GM12878 (cell line): Measurements from ENCODE around the gene DDHD1. TPM values are rescaled to one million over a fixed set of nuclear protein-coding genes. Genes with fewer than 3 reads are reported as not detected.

Experiments
- ATAC-seq: fragments of 200-7000 bp; cut with Tn5 transposase; 3 replicates; pipeline ENCODE4 v1.9.1; 2020; ENCODE audit warnings: mild to moderate bottlenecking, moderate library complexity
- BruUV-seq: library from RNA; stranded (reverse); fragments of 400-500 nt; replicated peaks from 2 replicates; lab custom pipeline; 2021; lab: Mats Ljungman, UMichigan
- CTCF ChIA-PET: fragments of 300-600 bp; sonication (Branson Sonifier 250); formaldehyde crosslinking; extraction: SDS; loops from one replicate; lab custom pipeline; 2021; ENCODE audit warnings: inconsistent platforms; lab: Yijun Ruan, JAX
- POLR2A ChIA-PET: fragments of 350-600 bp; formaldehyde crosslinking; extraction: SDS; loops from one replicate; lab custom pipeline; 2021; ENCODE audit warnings: inconsistent platforms; lab: Charles Lee
- RAD21 ChIA-PET: fragments of 300-600 bp; sonication (Branson Sonifier 250); formaldehyde crosslinking; loops from one replicate; lab custom pipeline; 2023; ENCODE audit warnings: antibody characterized with exemption; ENCODE audit not compliant: unreplicated experiment; lab: Charles Lee
- SMC1A ChIA-PET: fragments of 300-600 bp; sonication (Branson Sonifier 250); formaldehyde crosslinking; loops from one replicate; lab custom pipeline; 2023; ENCODE audit not compliant: unreplicated experiment, uncharacterized antibody; lab: Charles Lee
- DNase-seq: peaks from one replicate; pipeline ENCODE4 v3.0.0-alpha.2; 2011; ENCODE audit warnings: low read depth, low spot score
- FAIRE-seq: peaks from 3 replicates; lab custom pipeline; 2011; peaks lifted over from hg19 to GRCh38; lab: Jason Lieb, UNC
- H2AFZ ChIP-seq: 2 replicates; pipeline ENCODE4 v1.6.0; 2011; ENCODE audit warnings: low read depth, low read length, control low read depth; ENCODE audit not compliant: control insufficient read depth
- H3K27ac ChIP-seq: 2 replicates; pipeline ENCODE4 v1.5.1; 2011; ENCODE audit warnings: control low read depth; ENCODE audit not compliant: control insufficient read depth, insufficient read depth
- H3K27me3 ChIP-seq, 2 experiments: replicated peaks in 1 of 2; 2 replicates each; pipeline versions ENCODE4 v1.6.0 to v1.6.1; 2011; ENCODE audit warnings: low read length in 1 of 2; ENCODE audit not compliant: control insufficient read depth in 2 of 2, insufficient read depth in 2 of 2
- H3K36me3 ChIP-seq, 2 experiments: 2 replicates each; pipeline ENCODE4 v1.5.1; 2011; ENCODE audit warnings: low read length in 1 of 2; ENCODE audit not compliant: control insufficient read depth in 2 of 2, insufficient read depth in 2 of 2
- H3K4me1 ChIP-seq: 2 replicates; pipeline ENCODE4 v1.6.1; 2011; ENCODE audit warnings: mild to moderate bottlenecking, low read length, moderate library complexity, mixed read lengths; ENCODE audit not compliant: control insufficient read depth, insufficient read depth
- H3K4me2 ChIP-seq: 2 replicates; pipeline ENCODE4 v1.6.0; 2011; ENCODE audit warnings: control low read depth; ENCODE audit not compliant: control insufficient read depth, insufficient read depth
- H3K4me3 ChIP-seq: fragments of 200-600 bp; sonication (generic); 2 replicates; pipeline ENCODE4 v1.5.1; 2016
- H3K79me2 ChIP-seq: 2 replicates; pipeline ENCODE4 v1.6.0; 2011; ENCODE audit warnings: low read length; ENCODE audit not compliant: control insufficient read depth, insufficient read depth
- H3K9ac ChIP-seq: 2 replicates; pipeline ENCODE4 v1.8.0; 2011; ENCODE audit warnings: low read length, control low read depth, mixed read lengths; ENCODE audit not compliant: control insufficient read depth, insufficient read depth
- H3K9me3 ChIP-seq: replicated peaks from 3 replicates; pipeline ENCODE4 v1.5.1; 2011; ENCODE audit warnings: mild to moderate bottlenecking, low read length; ENCODE audit not compliant: control insufficient read depth, insufficient read depth
- H4K20me1 ChIP-seq: 2 replicates; pipeline ENCODE4 v1.6.0; 2011; ENCODE audit not compliant: control insufficient read depth, insufficient read depth
- BCLAF1 ChIP-seq: fragments of 450-650 bp; IDR thresholded peaks from 2 replicates; pipeline ENCODE4 v1.6.1; 2017; ENCODE audit warnings: antibody characterized with exemption, mild to moderate bottlenecking, moderate library complexity
- BMI1 ChIP-seq: fragments of 450-650 bp; IDR thresholded peaks from 2 replicates; pipeline ENCODE4 v1.6.1; 2016; ENCODE audit warnings: mild to moderate bottlenecking, moderate library complexity, borderline replicate concordance
- CTCF ChIP-seq, 3 experiments: IDR thresholded peaks in 2 of 3; conservative IDR thresholded peaks in 1 of 3; 2 replicates each; pipeline ENCODE4 v1.5.1; 2011; ENCODE audit warnings: low read depth in 3 of 3, low read length in 3 of 3, mild to moderate bottlenecking in 3 of 3, control low read depth in 2 of 3, moderate library complexity in 2 of 3, inconsistent platforms in 1 of 3, mixed read lengths in 1 of 3; ENCODE audit not compliant: control insufficient read depth in 2 of 3, insufficient read depth in 1 of 3; ENCODE audit errors: extremely low read depth in 1 of 3
- EP300 ChIP-seq, 2 experiments: fragments of 150-350 bp in 1 of 2; IDR thresholded peaks; 2 replicates each; pipeline ENCODE4 v1.6.1; 2011 to 2012; ENCODE audit warnings: low read depth in 2 of 2, low read length in 2 of 2, borderline replicate concordance in 1 of 2, improper control_type of control experiment in 1 of 2, inconsistent platforms in 1 of 2; ENCODE audit not compliant: control insufficient read depth in 1 of 2
- PML ChIP-seq: IDR thresholded peaks from 2 replicates; pipeline ENCODE4 v1.6.1; 2012; ENCODE audit warnings: low read length, inconsistent platforms
- POLR2AphosphoS5 ChIP-seq: IDR thresholded peaks from 2 replicates; pipeline ENCODE4 v1.6.1; 2011; ENCODE audit warnings: mild to moderate bottlenecking, low read length, inconsistent platforms
- PRDM15 ChIP-seq: fragments of 450-650 bp; formaldehyde crosslinking; IDR thresholded peaks from 2 replicates; pipeline ENCODE4 v1.4.0; 2020; ENCODE audit warnings: mild to moderate bottlenecking, moderate library complexity
- TBL1XR1 ChIP-seq: IDR thresholded peaks from 2 replicates; pipeline ENCODE4 v1.6.1; 2012; ENCODE audit warnings: low read depth, low read length, improper control_type of control experiment
- TCF7 ChIP-seq: IDR thresholded peaks from 2 replicates; pipeline ENCODE4 v1.6.1; 2014; ENCODE audit warnings: antibody characterized with exemption, borderline replicate concordance
- YY1 ChIP-seq: IDR thresholded peaks from 2 replicates; pipeline ENCODE4 v1.6.1; 2011; ENCODE audit warnings: low read depth, mild to moderate bottlenecking, low read length
- ZNF217 ChIP-seq: fragments of 450-650 bp; IDR thresholded peaks from 2 replicates; pipeline ENCODE4 v1.6.1; 2017; ENCODE audit warnings: antibody characterized with exemption, mild to moderate bottlenecking
- ZNF384 ChIP-seq: IDR thresholded peaks from 2 replicates; pipeline ENCODE4 v1.6.1; 2012; ENCODE audit warnings: low read depth, mild to moderate bottlenecking, low read length, improper control_type of control experiment, borderline replicate concordance
- WGBS: methylation state at CpG from one replicate; pipeline ENCODE4 v1.1.6; 2016; ENCODE audit warnings: low lambda C conversion rate; ENCODE audit not compliant: insufficient replicate concordance, insufficient coverage; ENCODE audit errors: missing lambda C conversion rate; 5-methylcytosine and 5-hydroxymethylcytosine counted together
- in situ Hi-C: fragments of 300-500 bp; cut with MboI; formaldehyde crosslinking; loops from 9 replicates; pipeline ENCODE4 v1.14.3; 2018; ENCODE audit warnings: mixed read lengths
- intact Hi-C: fragments of 100-400 bp; cut with micrococcal nuclease; formaldehyde crosslinking; loops from one replicate; pipeline ENCODE4 v1.14.2; 2022; ENCODE audit not compliant: unreplicated experiment
- polyA plus RNA-seq, 11 experiments: library from polyadenylated mRNA; depleted of rRNA in 4 of 11; unstranded in 6 of 11; stranded (reverse) in 5 of 11; fragments of >200 nt; fragmentation: Nextera tagmentation in 4 of 11; fragmentation: Illumina TruSeq in 1 of 11; extraction: Ambion mirVana in 4 of 11; extraction: Trizol in 1 of 11; gene quantifications; 1 replicate in 1 of 11; 2 replicates in 10 of 11; pipeline versions ENCODE4 v1.2.1 to v1.2.3, GENCODE V29; 2011 to 2016; ENCODE audit warnings: inconsistent platforms in 2 of 11, missing spikeins in 2 of 11, low read depth in 1 of 11
- total RNA-seq, 4 experiments: library from RNA; depleted of rRNA in 3 of 4; stranded (reverse); fragments of >200 nt in 3 of 4; fragmentation: Illumina TruSeq in 1 of 4; extraction: Trizol in 1 of 4; gene quantifications; 2 replicates each; pipeline versions ENCODE4 v1.2.1 to v1.2.3, GENCODE V29; 2013 to 2021
- TF ChIP-seq, protein P1 (sequence below): fragments of 450-650 bp; conservative IDR thresholded peaks from 2 replicates; pipeline ENCODE4 v1.6.1; 2017; ENCODE audit warnings: mild to moderate bottlenecking, moderate library complexity

Gene DDHD1
- total and polyA plus RNA-seq, 10 of the 15 experiments (the other 5 are each of a cell fraction or from before 2014, with no cell fraction given), result 7.7 to 52.3 (median 28.5) TPM

DNA sequence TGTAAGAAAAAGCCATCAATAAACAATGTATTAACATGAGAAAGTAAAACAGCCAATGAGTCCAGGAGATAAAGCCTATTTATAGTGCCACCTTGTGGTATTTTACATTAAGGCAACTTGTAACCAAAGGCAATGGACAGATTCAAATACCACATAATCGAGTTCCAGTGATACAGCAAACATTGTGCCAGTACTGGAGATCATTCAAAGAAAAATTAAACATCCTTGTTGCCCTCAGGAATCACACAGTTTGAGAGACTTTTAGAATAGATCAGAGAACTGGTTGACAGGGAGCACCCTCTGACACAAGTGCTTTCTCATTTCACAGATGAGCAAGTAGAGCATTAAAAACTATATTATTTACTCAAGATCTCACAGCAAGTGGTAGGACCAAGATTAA, 98.1 kb downstream of the DDHD1 start:
- no peaks in the 10 kb centered on the region for H3K4me1 ChIP-seq
- H4K20me1 ChIP-seq, result no peaks in the 10 kb centered on the region
- SMC1A ChIA-PET, result interaction anchor here (0.6 to 3.3 kb wide), 14 partner anchors 9 to 252 kb away, joined by 3 to 26 read pairs (median 4); partner anchors contain the start of gene DDHD1
- H3K4me3 ChIP-seq, result no peak overlapping the region
- H3K79me2 ChIP-seq, result no peaks in the 10 kb centered on the region
- intact Hi-C loops (loop anchor here (1.0 to 5.0 kb wide), 3 partner anchors 97 to 252 kb away; partner anchors contain the start of gene DDHD1), in situ Hi-C loops (no loop called here)
- no peak overlapping the region for H3K27ac ChIP-seq
- no peak overlapping the region for H2AFZ ChIP-seq
- H3K9ac ChIP-seq, result no peak overlapping the region
- CTCF ChIA-PET, result interaction anchor here (0.7 to 4.9 kb wide), 26 partner anchors 11 to 493 kb away, joined by 3 to 36 read pairs (median 4); no protein-coding TSS in a partner anchor
- POLR2A ChIA-PET, result no interaction called here
- BruUV-seq, result no TSS peak
- RAD21 ChIA-PET, result interaction anchor here (0.7 to 1.4 kb wide), 6 partner anchors 9 to 230 kb away, joined by 3 to 6 read pairs (median 4); partner anchors contain the start of gene DDHD1
- FAIRE-seq (peak; percentile 66), ATAC-seq (peak; percentile 90), DNase-seq (peak; percentile 15)
- peaks cover 2 to 27% of the 10 kb centered on the region in 2 experiments; a peak in 3 of 4 replicates for H3K36me3 ChIP-seq
- WGBS, result 0% methylated on average over 1 of the region's 1 CpG
- H3K9me3 ChIP-seq, result no peaks in the 10 kb centered on the region
- no peaks in the 10 kb centered on the region for H3K27me3 ChIP-seq
- no peak overlapping the region for H3K4me2 ChIP-seq
- TF ChIP-seq EP300 (IDR thresholded peaks at IDR 0.05; ENCODE audit: borderline replicate concordance in 1 of 2, control insufficient read depth in 1 of 2, low read depth in 2 of 2, low read length in 2 of 2) (no peak), PML (no peak), BMI1 (no peak), YY1 (no peak), POLR2AphosphoS5 (no peak), PRDM15 (CRISPR knock-in tag) (no peak), TBL1XR1 (no peak), TCF7 (no peak), ZNF217 (no peak), CTCF (IDR thresholded peaks at IDR 0.05 in 2 of 3, conservative IDR thresholded peaks at IDR 0.05 in 1 of 3; ENCODE audit: control insufficient read depth in 2 of 3, extremely low read depth in 1 of 3, insufficient read depth in 1 of 3, low read depth in 3 of 3, low read length in 3 of 3) (peak; percentile 53 to 69 (median 67); a peak in 5 of 6 replicates), ZNF384 (no peak), BCLAF1 (no peak)
- TF ChIP-seq, protein P1, sequence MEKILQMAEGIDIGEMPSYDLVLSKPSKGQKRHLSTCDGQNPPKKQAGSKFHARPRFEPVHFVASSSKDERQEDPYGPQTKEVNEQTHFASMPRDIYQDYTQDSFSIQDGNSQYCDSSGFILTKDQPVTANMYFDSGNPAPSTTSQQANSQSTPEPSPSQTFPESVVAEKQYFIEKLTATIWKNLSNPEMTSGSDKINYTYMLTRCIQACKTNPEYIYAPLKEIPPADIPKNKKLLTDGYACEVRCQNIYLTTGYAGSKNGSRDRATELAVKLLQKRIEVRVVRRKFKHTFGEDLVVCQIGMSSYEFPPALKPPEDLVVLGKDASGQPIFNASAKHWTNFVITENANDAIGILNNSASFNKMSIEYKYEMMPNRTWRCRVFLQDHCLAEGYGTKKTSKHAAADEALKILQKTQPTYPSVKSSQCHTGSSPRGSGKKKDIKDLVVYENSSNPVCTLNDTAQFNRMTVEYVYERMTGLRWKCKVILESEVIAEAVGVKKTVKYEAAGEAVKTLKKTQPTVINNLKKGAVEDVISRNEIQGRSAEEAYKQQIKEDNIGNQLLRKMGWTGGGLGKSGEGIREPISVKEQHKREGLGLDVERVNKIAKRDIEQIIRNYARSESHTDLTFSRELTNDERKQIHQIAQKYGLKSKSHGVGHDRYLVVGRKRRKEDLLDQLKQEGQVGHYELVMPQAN, result no peak
